EL (cell line): Measurements from ENCODE around the gene IKBKG.
A peak's percentile ranks its signal among the peaks of the same experiment; 100 is the strongest.
"Not testable (repeated sequence)": the region's sequence is repeated elsewhere in the genome, so short reads cannot be mapped to it uniquely, and the experiment has no call there.

Experiments
- DNase-seq: peaks from one replicate; pipeline ENCODE4 v3.0.0-alpha.2; 2016

The IKBKG gene

GRCh38 chrX:154547245-154548027, at the start of gene IKBKG:
Gene IKBKG, plus strand, starts transcription at chrX:154547620. Its CDS starts 4,383 bp downstream, at chrX:154552003.
- DNase-seq = peak; percentile 87

DNA sequence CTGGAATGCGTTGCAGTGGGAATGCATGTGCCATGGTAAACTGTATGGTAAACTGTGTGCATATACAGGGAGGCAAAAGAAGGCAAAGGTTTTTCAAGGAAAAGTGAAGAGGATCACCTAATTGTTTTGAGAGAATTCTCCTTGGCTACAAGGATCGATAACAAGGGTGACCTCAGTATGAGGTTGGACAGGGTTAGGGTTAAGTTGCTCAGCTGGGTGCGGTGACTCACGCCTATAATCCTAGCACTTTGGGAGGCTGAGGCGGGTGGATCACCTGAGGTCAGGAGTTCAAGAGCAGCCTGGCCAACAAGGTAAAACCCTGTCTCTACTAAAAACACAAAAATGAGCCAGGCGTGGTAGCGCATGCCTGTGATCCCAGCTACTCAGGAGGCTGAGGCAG, 46.0 kb upstream of the IKBKG start:
- DNase-seq = not testable (repeated sequence)

GRCh38 chrX:154502098-154502497, 45.3 kb upstream of the IKBKG start:
- DNase-seq = no peak

GRCh38 chrX:154502989-154503388, 44.4 kb upstream of the IKBKG start:
- no peak for DNase-seq

GRCh38 chrX:154505734-154506133, 41.7 kb upstream of the IKBKG start:
- peak; percentile 56 for DNase-seq

DNA sequence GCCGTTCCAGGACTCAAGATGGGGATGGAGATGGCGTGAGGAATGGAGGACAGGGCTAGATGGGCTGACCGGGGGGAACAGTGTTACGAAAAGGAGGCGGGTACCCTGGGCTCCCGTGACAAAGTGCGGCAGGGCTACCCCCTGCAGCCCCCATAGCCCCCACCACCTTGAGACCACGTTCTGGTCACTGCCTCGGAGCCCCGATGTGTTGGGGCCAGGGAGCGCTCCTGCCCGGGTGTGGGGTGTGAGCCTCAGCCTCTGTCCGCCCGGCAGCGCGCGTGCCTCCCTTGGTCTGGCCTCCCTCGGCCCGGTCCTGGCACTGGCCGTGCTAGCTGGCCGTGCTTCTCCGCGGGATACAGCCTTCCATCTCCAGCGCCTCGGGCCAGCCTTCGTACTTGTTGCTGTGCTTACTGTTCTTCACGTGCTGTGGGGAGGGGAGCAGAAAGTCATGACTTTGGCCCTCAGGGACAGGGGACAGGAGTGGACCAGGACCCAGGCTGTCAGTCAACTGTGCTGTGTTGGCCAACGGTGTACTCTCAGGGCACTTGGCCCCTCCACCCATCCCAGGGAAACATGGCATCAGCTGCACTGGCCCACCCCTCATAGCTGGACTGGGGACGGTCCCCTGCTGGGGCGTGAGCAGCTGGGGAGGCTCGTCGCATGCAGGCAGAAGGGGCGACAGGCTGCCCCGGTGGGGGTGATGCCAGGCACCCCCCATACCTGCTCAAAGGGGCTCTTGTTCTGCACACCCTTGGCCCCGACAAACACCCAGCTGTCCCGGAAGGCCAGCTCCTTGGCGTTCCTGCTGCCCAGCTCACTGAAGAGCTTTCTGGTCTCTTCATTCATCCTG, 40.7 kb upstream of the IKBKG start:
- no peak for DNase-seq

GRCh38 chrX:154507673-154508383, 39.6 kb upstream of the IKBKG start:
- no peak for DNase-seq

DNA sequence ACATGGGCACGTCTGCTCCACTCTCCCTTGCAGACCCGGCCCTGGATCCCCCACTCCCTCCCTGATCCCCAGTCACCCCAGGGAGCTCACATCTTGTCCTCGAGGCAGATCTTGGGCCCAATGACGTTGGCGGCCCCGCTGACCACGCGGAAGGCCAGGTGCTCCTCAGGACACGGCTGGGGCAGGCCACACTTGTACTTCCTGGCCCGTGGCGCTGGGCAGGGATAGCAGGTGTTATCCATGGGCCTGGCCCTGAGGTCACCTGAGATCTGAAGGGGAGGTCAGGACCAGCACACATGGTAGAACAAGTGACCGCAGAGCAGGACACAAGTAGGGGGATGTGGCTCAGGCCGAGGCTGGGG, 39.1 kb upstream of the IKBKG start:
- no peak for DNase-seq

DNA sequence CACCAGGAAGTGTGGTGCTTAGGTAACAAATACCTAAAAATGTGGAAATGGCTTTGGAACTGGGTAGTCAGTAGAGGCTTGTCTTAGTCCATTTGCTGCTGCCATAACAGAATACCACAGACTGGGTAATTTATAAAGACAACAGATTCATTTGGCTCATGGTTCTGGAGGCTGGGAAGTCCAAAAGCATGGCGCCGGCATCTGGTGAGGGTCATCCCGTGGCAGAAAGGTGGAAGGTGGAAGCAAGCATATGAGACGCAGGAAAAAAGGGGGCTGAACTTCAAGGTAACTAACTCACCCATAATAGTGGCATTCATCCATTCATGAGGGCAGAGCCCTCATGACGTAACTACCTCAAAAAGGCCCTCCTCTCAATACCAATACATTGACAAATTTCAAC, 38.0 kb upstream of the IKBKG start:
- no peak for DNase-seq

DNA sequence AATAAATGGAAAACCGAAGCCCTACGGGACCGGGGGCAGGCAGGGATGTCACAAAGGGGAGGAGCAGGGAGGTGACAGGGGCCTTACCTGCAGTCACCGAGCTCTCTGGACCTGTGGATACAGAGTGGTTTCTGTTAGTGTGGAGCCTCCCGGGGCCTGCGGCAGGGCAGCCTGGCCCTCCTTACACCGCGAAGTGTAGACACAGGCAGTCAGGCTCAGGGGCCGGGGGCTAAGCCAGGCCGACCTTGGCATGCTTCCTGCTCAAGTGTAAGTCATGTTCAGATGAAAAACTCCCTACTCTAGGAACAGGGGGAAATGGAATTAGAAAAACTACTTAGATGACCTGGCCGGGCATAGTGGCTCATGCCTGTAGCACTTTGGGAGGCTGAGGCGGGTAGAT, 35.7 kb upstream of the IKBKG start:
- no peak for DNase-seq

DNA sequence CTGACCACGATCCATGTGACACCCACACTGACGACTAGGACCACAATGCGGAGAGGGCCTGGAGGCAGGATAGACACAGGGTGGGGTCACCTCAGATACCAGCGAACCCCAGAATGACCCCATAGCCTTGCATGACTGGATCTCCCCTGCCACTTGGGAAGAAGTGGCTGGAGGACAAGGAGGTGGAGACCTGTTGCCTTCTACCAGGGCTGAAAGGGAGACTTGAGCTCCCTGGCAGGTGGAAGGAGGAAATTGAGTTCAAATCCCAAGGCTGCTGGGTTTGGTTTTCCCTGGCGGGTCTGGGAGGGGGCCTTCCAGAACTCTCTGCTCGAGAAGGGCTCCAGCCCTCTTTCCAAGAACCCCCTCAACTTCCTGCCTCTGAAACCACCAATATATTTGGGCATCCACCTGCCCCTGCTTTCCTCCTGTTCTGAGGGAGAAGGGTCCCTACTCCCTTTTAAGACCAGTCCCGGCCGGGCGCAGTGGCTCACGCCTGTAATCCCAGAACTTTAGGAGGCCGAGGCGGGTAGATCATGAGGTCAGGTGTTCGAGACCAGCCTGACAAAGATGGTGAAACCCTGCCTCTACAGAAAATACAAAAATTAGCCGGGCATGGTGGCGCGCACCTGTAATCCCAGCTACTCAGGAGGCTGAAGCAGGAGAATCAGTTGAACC, 34.4 kb upstream of the IKBKG start:
- no peak for DNase-seq

GRCh38 chrX:154513716-154514115, 33.7 kb upstream of the IKBKG start:
- no peak for DNase-seq

DNA sequence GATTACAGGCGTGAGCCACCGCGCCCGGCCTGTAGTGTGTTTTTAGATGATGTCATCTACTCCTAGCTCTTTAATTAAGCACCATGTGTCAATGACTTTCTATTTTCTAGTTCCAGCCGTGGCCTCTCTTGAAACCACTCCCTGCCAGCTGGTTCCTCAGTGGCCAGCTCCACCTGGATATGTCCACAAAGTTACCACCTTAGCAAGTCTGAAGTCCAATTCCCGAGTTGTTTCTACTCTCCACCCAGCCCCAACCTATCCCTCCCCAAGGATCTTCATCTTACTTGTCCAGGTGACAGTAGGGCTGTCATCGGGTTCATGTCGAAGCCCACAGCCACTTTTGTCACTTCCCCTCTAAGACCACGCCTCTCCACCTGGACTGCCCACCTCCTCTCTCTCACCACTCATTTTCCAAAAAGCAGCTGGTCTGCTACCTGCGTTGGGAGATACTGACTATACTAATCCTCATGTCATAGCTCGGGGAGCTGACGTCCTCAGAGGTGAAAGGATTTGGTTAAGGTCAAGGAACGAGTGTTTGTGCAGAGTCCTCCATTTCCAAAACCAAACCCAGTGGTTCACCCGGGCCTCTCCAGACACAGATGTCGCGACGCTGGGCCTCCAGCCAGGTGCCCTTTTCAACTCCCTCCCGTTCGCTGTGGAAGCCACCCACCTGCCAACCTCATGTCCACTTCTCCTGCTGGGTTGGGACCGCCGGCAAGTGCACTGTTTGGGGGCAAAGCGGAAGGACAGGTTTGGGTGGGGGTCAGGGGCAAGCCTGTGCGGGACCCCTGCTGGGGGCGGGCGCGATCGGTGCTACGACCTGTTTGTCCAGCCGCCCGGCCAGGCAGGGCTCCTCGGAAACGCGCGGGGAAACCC, 32.1 kb upstream of the IKBKG start:
- DNase-seq = no peak

- DNase-seq = peak; percentile 86
These were observed 31.3 kb upstream of the IKBKG start, which contains the start of gene FAM3A for GRCh38 chrX:154515966-154516655. Gene FAM3A, minus strand, starts transcription at chrX:154516232. Its CDS starts 460 bp downstream, at chrX:154515772.

GRCh38 chrX:154516656-154517100, 30.7 kb upstream of the IKBKG start:
- no peak for DNase-seq

GRCh38 chrX:154517101-154517781, 30.2 kb upstream of the IKBKG start:
- DNase-seq = no peak

DNA sequence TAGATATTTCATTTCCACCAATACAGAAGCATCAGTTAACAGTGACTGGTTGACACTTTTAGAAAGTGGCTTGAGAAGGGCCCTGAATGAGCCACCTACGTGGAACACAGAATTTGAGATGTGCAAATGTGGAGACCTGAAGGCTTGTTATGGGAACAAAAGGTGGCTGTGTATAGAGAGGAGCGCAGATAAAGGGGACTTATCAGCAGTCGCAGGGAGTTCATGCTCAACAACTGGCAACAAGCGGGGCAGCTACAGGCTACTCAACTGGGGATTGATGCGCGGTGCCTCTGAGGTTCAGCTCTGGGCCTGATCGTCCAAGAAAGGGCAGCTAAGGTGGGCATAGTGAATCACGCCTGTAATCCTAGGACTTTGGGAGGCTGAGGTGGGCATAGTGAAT, 28.0 kb upstream of the IKBKG start:
- DNase-seq = no peak

GRCh38 chrX:154525606-154526490, 21.6 kb upstream of the IKBKG start:
- DNase-seq = no peak
